Small intestine (tissue), 7 donors: ENCODE results near the gene RC3H1. TPM values are rescaled to one million over a fixed set of nuclear protein-coding genes. Genes with fewer than 3 reads are reported as not detected.
"Not testable (repeated sequence)": the region's sequence is repeated elsewhere in the genome, so short reads cannot be mapped to it uniquely, and the experiment has no call there.

Experiments
- DNase-seq, 2 donors: peaks; one replicate each; pipeline versions ENCODE4 v3.0.0 to v3.0.0-alpha.2; 2013
- FAIRE-seq: peaks from 2 replicates; lab custom pipeline; 2012; peaks lifted over from hg19 to GRCh38; lab: Jason Lieb, UNC
- H3K27ac ChIP-seq, 3 donors: one replicate each; pipeline ENCODE4 v1.5.1; 2013; ENCODE audit warnings: low read length in 2 of 3, mild to moderate bottlenecking in 2 of 3, control low read depth in 1 of 3, inconsistent platforms in 1 of 3, low read depth in 1 of 3, moderate library complexity in 1 of 3
- H3K27me3 ChIP-seq, 3 donors: one replicate each; pipeline ENCODE4 v1.6.1; 2013; ENCODE audit warnings: low read length in 3 of 3, inconsistent platforms in 1 of 3; ENCODE audit not compliant: control insufficient read depth in 3 of 3, insufficient read depth in 3 of 3
- H3K36me3 ChIP-seq, 3 donors: one replicate each; pipeline ENCODE4 v1.6.1; 2013; ENCODE audit warnings: low read length in 3 of 3, inconsistent platforms in 1 of 3, low read depth in 1 of 3, mild to moderate bottlenecking in 1 of 3, moderate library complexity in 1 of 3; ENCODE audit not compliant: control insufficient read depth in 3 of 3, insufficient read depth in 2 of 3
- H3K4me1 ChIP-seq, 3 donors: one replicate each; pipeline ENCODE4 v1.6.1; 2013; ENCODE audit warnings: low read length in 2 of 3, inconsistent platforms in 1 of 3, low read depth in 1 of 3, mild to moderate bottlenecking in 1 of 3, moderate library complexity in 1 of 3; ENCODE audit not compliant: control insufficient read depth in 3 of 3, insufficient read depth in 2 of 3
- H3K4me3 ChIP-seq, 3 donors: one replicate each; pipeline ENCODE4 v1.5.1; 2013; ENCODE audit warnings: low read length in 3 of 3, control low read depth in 1 of 3, inconsistent platforms in 1 of 3, low read depth in 1 of 3, mild to moderate bottlenecking in 1 of 3, moderate library complexity in 1 of 3
- H3K9me3 ChIP-seq, 2 donors: one replicate each; pipeline ENCODE4 v1.6.1; 2013; ENCODE audit warnings: low read depth in 1 of 2, low read length in 1 of 2; ENCODE audit not compliant: control insufficient read depth in 2 of 2, insufficient read depth in 1 of 2
- WGBS, 3 donors: extraction: QIAGEN DNeasy Blood & Tissue Kit; methylation state at CpG; one replicate each; pipeline ENCODE4 v1.1.7; 2013; 5-methylcytosine and 5-hydroxymethylcytosine counted together
- polyA plus RNA-seq, 4 donors: library from polyadenylated mRNA; stranded (reverse) in 3 of 4; unstranded in 1 of 4; fragments of 200-250 nt in 3 of 4; fragments of 120-200 nt in 1 of 4; gene quantifications; one replicate each; pipeline versions ENCODE4 v1.2.1 to v1.2.3, GENCODE V29; 2013
- donor health status: healthy with polysubstance abuse.
- donor health status: control.
- donor health status: control.
- donor health status: Bipolar disorder and iron deficiency.
- donor health status: healthy.

Gene RC3H1
- polyA plus RNA-seq, 4 donors, result 2.4 to 12.3 (median 4.4) TPM

DNA sequence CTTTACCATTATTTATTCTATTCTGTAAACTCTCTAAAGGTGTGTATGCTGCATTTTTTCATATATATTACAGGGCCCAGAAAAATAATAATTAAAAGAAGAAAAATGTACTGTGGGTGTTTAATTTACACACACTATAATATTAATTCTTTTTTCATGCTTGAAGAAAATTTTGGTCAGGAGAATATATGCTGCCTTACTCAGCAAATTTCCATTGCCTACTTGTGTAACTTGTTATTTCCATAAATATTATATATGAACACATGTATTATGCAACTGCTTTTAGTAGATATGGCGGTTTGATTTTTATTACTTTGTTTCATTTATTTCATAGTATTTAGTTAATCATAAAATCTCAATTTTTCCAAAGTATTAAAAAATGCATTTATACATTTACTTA is 58.7 kb downstream of the RC3H1 start:
- 94 to 98% (median 98%) methylated on average over 1 of the region's 1 CpG for WGBS, 3 donors
- H3K4me3 ChIP-seq, result no peak overlapping the region
- FAIRE-seq, result no peak
- H3K9me3 ChIP-seq, result no peaks in the 10 kb centered on the region
- DNase-seq, result no peak
- no peak overlapping the region for H3K27ac ChIP-seq
- H3K36me3 ChIP-seq, result peaks cover 5 to 42% (median 20%) of the 10 kb centered on the region in 3 donors
- H3K27me3 ChIP-seq, result no peaks in the 10 kb centered on the region
- no peaks in the 10 kb centered on the region for H3K4me1 ChIP-seq

DNA sequence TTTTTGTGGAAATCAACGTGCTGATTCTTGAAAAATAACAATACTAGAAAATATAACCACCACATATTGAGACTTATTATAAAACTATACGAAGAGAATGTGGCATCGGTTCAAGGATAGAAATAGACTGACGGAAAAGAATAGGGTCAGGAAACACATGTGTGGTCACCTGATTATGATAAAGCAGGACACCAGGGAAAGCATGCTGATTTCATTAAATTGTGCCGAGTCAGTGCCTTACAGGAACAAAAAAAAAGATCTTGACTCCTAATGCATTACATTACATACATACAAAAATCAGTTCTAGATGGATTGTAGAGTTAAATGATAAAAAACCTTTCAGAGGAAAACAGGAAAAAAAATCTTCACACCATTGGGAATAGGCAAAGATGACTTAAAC is 61.5 kb downstream of the RC3H1 start:
- H3K27ac ChIP-seq, result no peak overlapping the region
- WGBS, 3 donors, result 74 to 93% (median 87%) methylated on average over 5 of the region's 5 CpGs
- DNase-seq (no peak), FAIRE-seq (no peak)
- no peaks in the 10 kb centered on the region for H3K4me1 ChIP-seq
- H3K27me3 ChIP-seq, result no peaks in the 10 kb centered on the region
- no peaks in the 10 kb centered on the region for H3K9me3 ChIP-seq
- no peak overlapping the region for H3K4me3 ChIP-seq
- H3K36me3 ChIP-seq, result peaks cover 5 to 46% (median 23%) of the 10 kb centered on the region in 3 donors

DNA sequence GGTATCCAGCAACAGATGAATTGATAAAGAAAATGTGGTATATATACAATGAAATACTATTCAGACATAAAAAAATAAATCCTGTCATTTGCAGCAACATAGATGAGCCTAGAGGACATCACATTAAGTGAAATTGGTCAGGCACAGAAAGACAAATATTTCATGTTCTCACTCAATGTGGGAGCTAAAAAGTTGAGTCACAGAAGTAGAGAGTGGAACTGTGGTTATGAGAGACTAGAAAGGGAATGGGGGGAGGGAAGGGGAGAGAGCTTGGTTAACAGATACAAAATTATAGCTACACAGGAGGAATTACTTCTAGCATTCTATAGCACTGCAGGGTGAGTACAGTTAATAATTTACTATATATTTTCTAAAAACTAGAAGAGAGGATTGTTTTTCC is 68.0 kb downstream of the RC3H1 start:
- Histone ChIP-seq H3K9me3 (no peaks in the 10 kb centered on the region), H3K27ac (no peak overlapping the region), H3K4me3 (no peak overlapping the region), H3K27me3 (no peaks in the 10 kb centered on the region), H3K36me3 (peaks cover 6 to 55% (median 17%) of the 10 kb centered on the region in 3 donors), H3K4me1 (no peaks in the 10 kb centered on the region)
- FAIRE-seq, result no peak
- DNase-seq, result no peak

DNA sequence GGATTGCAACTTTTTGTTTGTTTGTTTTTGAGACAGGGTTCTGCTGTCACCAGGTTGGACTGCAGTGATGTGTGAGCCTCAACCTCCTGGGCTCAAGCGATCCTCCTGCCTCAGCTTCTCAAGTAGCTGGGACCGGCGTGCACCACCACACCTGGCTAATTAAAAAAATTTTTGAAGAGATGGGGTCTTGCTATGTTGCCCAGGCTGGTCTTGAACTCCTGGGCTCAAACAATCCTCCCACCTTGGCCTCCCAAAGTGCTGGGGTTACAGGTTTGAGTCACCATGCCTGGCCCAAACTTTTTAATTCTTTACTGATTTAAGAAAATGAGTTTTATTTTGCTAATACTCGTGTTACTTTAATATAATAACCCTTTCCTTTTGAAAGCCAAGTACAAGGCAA is 73.6 kb downstream of the RC3H1 start:
- Histone ChIP-seq H3K27me3 (no peaks in the 10 kb centered on the region), H3K4me3 (no peak overlapping the region), H3K9me3 (no peaks in the 10 kb centered on the region), H3K4me1 (no peaks in the 10 kb centered on the region), H3K27ac (no peak overlapping the region), H3K36me3 (peaks cover 15 to 55% (median 18%) of the 10 kb centered on the region in 3 donors)
- FAIRE-seq (no peak), DNase-seq (no peak)
- 96 to 99% (median 97%) methylated on average over 4 of the region's 4 CpGs for WGBS, 3 donors

DNA sequence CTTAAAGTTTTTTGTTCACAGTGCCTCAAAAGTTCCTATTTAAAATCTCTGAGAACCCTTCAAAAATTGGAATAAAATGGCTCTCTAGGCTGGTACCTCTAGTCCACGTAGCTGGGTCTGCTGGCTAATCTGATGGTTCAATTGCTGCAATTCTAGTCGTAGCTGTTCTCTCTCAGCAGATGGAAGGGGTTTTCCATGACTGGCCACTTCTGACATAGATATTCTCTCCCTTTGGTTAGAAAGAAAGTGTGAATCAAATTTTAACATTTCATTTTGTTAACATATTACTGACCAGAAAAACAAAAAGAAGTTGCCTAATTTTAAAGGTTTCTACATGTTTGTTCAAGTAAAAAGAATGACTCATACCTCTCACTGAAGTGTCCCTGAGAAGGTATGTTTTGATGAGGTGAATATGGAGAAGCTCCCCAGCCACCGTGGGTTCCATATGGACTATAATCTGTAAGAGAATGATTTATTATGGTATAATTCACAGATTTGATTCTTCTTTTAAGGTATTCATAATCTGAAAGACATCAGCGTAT is 75.7 kb downstream of the RC3H1 start:
- Histone ChIP-seq H3K27ac (no peak overlapping the region), H3K4me1 (no peaks in the 10 kb centered on the region), H3K9me3 (no peaks in the 10 kb centered on the region), H3K27me3 (no peaks in the 10 kb centered on the region), H3K36me3 (peaks cover 11 to 65% (median 26%) of the 10 kb centered on the region in 3 donors), H3K4me3 (no peak overlapping the region)
- WGBS, 3 donors, result 80 to 88% (median 81%) methylated on average over 4 of the region's 4 CpGs
- DNase-seq (no peak), FAIRE-seq (no peak)

DNA sequence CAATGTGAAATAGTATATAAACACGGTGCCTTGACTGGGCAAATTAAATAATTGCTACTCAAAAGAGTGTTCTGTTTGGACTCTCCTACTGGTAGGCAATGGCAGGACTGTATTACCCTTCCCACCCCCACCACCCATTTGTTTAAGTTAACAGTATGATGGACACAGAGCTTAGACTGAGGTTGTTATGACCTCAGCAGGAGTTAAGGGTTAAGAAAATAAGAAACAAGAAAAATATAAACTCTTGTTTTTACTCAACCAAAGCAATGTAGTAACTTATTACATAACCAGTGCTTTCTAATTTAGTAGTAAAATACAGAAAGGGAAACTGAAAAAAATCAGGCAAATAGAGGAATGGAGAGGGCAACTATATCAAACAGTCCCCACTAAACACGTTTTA is 85.1 kb downstream of the RC3H1 start:
- Histone ChIP-seq H3K36me3 (peaks cover 14 to 27% (median 18%) of the 10 kb centered on the region in 3 donors), H3K4me1 (no peaks in the 10 kb centered on the region), H3K9me3 (no peaks in the 10 kb centered on the region), H3K4me3 (no peak overlapping the region), H3K27me3 (no peaks in the 10 kb centered on the region), H3K27ac (no peak overlapping the region)
- 79 to 87% (median 82%) methylated on average over 2 of the region's 2 CpGs for WGBS, 3 donors
- FAIRE-seq (no peak), DNase-seq (no peak)

DNA sequence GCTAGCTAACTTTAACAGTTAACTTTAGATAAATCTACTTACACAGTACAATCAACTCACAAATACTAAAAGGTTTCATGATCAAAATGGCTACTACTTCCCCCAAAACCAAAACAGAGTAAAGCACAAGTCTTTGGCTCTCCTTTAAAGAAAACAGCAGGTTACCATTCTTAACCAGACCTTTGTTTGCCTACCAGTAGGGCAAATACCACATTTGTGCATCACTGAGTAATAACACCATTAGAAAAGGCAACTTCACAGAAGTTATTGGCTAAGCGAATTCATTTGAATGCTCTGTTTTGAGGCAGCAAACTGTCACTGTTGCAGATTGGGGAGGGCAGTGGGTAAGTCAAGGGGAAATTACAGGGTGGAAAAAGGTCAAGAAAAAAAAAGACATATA is 87.7 kb downstream of the RC3H1 start:
- 89 to 100% (median 97%) methylated on average over 1 of the region's 1 CpG for WGBS, 3 donors
- Histone ChIP-seq H3K4me3 (no peak overlapping the region), H3K27me3 (no peaks in the 10 kb centered on the region), H3K9me3 (no peaks in the 10 kb centered on the region), H3K27ac (no peak overlapping the region), H3K4me1 (no peaks in the 10 kb centered on the region), H3K36me3 (peaks cover 10 to 14% (median 13%) of the 10 kb centered on the region in 3 donors)
- FAIRE-seq (no peak), DNase-seq (no peak)

DNA sequence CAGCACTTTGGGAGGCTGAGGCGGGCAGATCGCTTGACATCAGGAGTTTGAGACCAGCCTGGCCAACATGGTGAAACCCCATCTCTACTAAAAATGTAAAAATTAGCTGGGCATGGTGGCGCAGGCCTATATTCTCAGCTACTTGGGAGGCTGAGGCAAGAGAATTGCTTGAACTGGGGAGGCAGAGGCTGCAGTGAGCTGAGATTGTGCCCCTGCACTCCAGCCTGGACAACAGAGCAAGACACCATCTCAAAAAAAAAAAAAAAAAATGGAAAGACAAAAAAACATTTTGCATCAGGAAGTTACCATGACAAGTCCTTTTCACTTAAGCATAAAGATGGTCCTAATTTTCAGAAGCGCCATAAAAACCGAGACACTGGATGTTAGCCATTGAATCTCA is 91.6 kb downstream of the RC3H1 start:
- DNase-seq, H3K4me3 ChIP-seq, H3K36me3 ChIP-seq, H3K9me3 ChIP-seq, H3K27me3 ChIP-seq, H3K27ac ChIP-seq, FAIRE-seq: not testable (repeated sequence)
- 99% methylated on average over 5 of the region's 5 CpGs for WGBS, 3 donors
- H3K4me1 ChIP-seq, result peaks cover 0 to 11% (median 0%) of the 10 kb centered on the region in 3 donors
